Skin epidermis (tissue), 12 donors: ENCODE data around the gene ANKK1.

Source experiments
- H3K27ac ChIP-seq, 21 experiments: fragments of 200-600 bp; sonication (generic) in 11 of 21; one replicate each; pipeline ENCODE4 v1.5.0; 2020; ENCODE audit warnings: mild to moderate bottlenecking in 3 of 21, inconsistent platforms in 2 of 21, moderate library complexity in 2 of 21
- H3K4me3 ChIP-seq, 7 experiments: fragments of 200-600 bp; sonication (generic) in 2 of 7; one replicate each; pipeline ENCODE4 v1.5.0; 2020; ENCODE audit warnings: inconsistent platforms in 2 of 7, mild to moderate bottlenecking in 2 of 7, moderate library complexity in 1 of 7

Gene ANKK1

DNA sequence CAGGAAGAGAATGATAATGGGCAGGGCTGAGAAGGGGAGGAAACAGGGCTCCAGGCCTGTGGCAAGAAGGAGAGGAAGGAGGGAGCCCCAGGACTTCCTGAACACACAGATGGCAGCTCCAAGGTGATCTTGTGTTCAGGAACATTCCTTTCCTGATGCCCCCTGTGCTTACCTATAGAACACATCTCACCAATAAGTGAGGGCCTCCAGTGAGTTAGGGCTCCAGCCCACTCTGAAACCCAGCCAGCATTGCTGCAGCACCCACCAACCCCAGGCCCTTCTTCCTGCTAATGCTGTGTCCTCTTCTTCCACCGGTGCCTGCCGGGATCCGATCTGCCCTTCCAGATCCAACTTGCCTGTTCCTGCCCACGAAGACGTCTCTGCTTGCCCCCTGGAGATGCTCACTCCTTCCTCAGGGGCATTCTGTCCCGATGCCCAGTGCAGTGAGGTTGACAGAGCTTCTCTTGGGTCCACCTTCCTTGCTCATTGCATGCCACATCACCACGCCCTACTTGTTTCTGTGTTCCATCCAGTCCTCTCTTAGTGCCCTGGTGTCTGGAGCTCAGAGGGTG lies 17.4 kb downstream of the ANKK1 start:
- Histone ChIP-seq H3K27ac (peak overlapping the region in 1 of 21 experiments; percentile 30), H3K4me3 (no peak overlapping the region)

DNA sequence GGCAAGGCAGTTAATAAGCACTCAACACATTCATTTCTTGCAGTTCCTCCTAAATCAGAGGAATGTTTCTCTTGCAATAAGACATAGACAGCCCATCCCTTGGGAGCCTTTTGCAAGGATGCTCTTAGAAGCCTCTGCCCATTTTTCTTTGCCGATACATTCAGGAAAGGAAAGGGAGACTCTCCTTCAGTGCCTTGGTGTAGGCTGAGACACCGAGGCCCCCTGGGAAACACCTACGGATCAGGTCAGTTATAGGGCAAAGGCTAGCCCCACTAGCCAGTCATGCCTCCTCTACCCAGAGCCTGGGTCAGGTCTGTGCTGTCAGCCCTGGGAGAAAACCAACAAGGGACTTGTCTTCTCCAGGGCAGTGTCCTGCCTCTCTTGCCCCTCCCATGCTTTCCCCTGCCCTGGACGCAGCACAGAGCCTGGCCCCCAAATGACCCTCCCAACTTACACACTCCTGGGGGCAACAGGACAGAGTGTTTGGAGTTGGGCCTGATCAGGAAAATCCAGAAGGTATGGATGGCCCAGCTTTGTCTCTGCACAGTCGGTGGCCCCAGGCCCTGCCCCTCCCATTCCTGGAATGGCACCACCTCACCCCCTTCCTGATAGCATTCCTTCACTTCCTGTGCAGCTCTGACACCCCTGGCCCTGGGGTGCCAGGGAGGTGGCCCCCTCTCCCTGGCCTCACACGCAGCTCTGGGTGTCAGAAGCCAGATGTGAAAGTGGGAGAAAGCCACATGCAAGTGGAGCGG lies 18.3 kb downstream of the ANKK1 start:
- Histone ChIP-seq H3K27ac (no peak overlapping the region), H3K4me3 (no peak overlapping the region)

DNA sequence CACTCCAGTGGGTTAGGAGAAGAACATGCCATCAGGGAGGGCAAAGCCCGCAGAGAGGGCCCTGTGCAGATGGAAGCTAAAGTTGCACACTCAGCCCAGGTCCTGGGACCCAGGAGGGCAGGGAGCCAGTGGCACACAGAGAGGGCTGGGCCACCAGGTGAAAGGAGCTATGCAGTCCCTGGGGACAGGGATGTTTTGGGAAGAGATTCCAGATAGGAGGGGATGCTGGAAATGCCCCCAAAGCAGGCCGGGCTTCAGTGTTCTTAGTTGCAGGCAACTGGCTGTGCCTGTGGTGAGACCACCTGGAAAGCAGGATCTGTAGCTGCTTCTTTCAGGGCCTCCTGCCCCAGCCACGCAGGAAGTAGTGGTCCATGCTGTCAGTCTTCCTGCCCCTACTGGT lies 19.6 kb downstream of the ANKK1 start:
- no peak overlapping the region for H3K27ac ChIP-seq
- H3K4me3 ChIP-seq = no peak overlapping the region

DNA sequence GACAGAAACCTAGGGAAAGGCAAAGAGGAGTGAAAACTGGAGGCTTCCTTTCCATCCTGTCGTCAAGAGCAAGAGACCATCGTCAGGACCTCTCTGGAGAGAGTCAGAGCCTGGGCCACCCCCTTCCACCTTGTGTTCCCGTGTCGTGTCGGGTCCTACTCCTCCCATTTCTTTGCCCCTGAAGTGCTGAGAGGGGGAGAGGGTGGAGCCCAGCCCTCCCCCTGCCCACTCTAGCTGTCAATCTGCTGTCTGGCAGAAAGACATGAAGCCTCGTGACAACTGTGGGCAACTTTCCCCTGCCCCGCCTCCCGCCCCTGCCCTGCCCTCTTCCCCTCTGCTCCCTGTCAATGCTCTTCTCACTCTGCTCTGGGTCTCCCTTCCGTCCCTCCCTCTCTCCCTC lies 20.6 kb downstream of the ANKK1 start:
- H3K27ac ChIP-seq = no peak overlapping the region
- H3K4me3 ChIP-seq = no peak overlapping the region

DNA sequence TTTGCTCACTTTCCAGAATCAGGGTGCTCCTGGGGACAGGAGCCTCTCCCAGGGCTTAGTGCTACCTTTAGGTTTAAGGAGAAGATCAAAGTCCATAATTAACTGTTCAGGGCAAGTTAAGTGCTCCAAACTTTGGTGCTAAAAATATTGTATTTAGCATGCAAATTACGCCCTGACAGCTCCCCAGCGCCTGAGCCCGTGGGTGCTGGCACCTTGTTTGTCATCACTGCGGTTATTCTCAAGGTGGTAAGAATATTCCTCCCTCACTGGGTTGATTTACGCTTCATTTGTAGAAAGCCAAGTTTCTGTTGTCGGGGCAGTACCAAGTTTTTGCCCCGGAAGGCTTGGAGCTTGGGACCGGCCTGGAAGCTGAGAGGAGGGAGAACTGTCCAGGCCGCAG lies 21.3 kb downstream of the ANKK1 start:
- H3K4me3 ChIP-seq = no peak overlapping the region
- no peak overlapping the region for H3K27ac ChIP-seq

DNA sequence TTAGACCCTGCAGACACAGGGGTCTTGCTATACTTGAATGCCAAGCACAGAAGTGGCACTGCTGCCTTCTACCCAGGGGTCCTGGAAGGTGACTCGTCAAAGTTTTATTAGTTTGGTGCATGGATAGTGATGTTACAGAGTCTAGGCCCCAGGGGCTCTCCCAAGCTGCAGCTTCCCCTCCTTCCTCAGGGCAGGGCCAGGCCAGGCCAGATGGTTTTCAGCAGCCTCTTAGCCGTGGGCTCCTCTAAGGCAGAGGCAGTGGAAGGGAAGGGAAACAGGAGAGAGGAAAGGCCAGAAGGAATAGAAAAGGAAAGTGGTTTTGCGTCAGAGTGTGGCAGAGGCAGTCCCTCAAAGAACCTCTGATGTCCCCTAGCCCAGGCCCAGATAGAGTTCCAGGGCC lies 21.9 kb downstream of the ANKK1 start:
- Histone ChIP-seq H3K27ac (no peak overlapping the region), H3K4me3 (no peak overlapping the region)

DNA sequence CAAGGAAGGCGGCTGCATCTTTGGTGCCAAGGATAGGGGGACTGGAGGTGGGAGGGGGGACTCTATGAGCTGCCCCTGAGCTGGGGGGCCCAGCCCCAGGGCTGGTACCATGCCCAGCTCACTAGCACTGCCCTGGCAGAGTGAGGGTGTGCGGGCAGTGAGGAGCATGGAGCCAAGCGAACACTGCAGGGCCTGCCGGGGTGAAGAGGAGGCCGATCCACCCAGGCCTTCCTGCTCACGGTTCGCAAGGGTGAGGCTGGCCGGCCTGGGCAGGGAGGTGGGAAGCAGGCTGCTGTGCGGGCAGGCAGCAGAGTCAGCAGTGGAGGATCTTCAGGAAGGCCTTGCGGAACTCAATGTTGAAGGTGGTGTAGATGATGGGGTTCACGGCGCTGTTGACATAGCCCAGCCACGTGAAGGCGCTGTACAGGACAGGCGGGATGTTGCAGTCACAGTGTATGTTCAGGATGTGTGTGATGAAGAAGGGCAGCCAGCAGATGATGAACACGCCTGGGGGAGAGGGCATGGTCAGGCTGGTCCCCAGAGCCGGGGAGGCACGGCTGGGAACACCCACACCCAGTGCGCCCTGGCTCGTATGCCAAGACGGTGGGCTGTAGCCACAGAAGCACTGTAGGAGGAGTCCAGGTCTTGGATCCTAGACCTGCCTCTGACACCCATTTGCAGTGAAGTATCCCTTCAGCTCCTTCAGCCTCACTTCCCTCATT lies 23.0 kb downstream of the ANKK1 start:
- no peak overlapping the region for H3K4me3 ChIP-seq
- H3K27ac ChIP-seq = no peak overlapping the region

DNA sequence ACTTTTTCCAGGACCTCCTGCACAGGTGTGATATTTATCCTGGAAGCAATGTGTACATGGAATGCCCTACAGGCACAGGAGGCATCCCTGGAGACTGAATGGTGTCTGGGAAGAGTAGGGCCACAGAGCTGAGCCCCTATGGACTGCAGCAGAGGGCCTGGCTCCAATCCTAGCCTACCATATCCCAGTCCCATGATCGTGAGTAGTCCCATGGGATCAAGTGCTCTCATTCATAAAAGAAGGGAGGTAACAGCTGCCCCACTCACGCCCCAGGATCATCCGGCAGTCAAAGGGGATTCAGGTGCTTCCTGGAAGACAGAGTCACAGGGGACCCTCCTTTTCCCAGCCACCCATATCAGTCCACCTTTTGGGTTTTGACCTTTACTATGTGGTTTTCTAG lies 24.0 kb downstream of the ANKK1 start:
- H3K4me3 ChIP-seq = no peak overlapping the region
- no peak overlapping the region for H3K27ac ChIP-seq

DNA sequence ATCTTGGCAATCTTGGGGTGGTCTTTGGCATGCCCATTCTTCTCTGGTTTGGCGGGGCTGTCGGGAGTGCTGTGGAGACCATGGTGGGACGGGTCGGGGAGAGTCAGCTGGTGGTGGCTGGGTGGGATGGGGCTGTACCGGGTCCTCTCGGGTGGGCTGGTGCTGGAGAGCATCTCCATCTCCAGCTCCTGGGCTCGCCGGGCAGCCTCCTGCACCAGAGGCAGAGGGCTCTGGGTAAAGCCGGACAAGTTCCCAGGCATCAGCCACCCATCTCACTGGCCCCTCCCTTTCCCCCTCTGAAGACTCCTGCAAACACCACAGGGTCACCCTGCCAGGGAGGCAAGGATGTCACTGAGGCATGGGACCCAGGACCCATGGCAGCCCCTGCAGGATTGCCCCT lies 25.1 kb downstream of the ANKK1 start:
- no peak overlapping the region for H3K4me3 ChIP-seq

DNA sequence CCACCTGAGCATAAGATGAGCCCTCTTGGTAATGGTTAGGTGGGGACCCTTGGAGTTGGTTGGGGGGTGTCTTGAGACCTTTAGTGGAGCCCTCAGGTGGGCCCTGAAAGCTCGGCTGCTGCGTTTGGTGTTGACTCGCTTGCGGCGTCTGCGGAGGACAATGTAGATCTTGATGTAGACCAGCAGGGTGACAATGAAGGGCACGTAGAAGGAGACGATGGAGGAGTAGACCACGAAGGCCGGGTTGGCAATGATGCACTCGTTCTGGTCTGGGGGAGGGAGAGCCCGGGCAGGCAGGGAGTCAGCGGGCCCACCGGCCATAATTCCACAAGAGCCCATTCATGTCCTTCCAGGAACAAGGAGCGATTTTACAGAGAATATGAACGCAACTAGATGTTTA lies 27.8 kb downstream of the ANKK1 start:
- Histone ChIP-seq H3K27ac (no peak overlapping the region), H3K4me3 (no peak overlapping the region)

More for the DNA sequence above, 25.1 kb downstream of the ANKK1 start:
- H3K27ac ChIP-seq = no peak overlapping the region

DNA sequence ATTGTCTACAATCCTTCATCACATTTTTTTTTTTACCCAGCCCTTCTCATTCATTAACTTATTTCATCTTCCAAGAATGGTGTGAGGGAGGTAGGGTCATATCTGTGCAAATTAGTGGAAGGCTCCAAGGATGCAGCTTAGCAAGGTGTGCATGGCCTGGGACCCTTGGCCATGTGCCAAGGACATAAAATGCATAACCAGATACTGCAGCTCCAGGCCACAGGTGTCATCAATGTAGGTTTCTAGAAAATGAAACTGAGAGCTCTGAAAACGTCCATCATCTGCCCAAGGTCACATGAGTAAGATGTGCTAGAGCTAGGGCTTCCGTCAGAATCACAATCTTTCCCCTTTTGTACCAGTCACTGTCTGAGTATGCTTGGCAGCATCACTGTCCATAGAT lies 29.8 kb downstream of the ANKK1 start:
- Histone ChIP-seq H3K4me3 (no peak overlapping the region), H3K27ac (no peak overlapping the region)

DNA sequence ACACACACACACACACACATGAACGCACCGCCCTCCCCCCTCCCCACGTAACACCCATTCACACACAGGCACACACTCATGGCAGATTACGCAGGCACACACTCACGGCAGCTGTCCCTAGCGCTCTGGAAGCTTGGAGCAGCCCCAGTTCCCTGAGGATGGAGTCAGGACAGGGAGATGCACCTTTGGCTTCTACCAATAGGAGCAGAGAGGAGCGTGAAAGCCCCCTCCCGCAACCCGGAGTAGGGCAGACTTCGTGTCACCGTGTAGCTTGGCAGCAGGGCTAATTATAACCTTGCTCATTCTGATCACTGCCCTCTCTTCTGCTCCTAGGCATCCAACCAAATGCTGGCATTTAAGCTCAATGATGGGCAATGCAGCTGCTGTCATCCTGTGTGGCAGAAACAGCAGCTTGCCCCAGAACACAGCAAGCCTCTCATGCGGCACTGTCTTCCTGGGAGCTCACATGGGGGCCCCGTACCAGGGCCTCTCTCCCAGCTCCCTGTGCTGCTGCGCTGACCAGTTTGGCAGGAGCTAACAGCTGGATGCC lies 31.9 kb downstream of the ANKK1 start:
- Histone ChIP-seq H3K27ac (no peak overlapping the region), H3K4me3 (no peak overlapping the region)

DNA sequence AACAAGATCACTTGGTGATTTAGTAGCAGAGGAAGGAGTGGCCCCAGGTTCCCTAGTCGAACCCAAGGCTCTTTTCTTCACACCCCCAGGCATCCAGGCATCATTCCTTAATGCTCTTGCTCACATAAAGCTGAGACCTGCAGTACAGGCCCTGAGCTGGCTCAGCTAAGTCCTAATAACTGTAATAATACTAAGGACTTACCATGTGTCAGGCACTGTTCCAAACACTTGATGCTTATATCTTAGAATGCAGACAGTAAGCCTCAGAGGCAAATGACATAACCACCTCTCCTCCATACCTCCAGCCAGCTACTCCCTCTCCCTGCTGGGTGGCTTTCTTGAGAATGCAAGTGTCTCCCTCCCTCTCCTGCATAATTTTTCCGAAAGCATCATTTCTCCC lies 33.2 kb downstream of the ANKK1 start:
- H3K27ac ChIP-seq = no peak overlapping the region

DNA sequence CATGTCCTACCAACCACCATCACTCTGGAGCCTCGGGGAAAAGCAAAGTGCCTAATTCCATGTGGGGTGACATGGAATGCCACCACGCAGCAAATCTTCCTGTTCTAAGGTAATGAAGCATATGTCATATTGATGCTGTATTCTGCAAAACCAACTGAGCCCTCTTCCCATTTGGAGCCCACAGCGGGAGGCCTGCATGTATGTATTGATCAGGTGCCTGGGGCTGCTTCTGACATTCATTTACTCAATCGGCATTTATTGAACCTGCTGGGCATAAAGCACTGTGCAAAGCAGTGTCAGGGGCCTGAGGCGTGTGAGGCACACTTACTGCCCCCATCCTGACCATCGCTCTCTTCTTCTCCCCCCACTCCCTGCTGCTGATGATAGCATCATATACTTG lies 39.1 kb downstream of the ANKK1 start:
- no peak overlapping the region for H3K27ac ChIP-seq
- no peak overlapping the region for H3K4me3 ChIP-seq

More for the DNA sequence above, 33.2 kb downstream of the ANKK1 start:
- no peak overlapping the region for H3K4me3 ChIP-seq

DNA sequence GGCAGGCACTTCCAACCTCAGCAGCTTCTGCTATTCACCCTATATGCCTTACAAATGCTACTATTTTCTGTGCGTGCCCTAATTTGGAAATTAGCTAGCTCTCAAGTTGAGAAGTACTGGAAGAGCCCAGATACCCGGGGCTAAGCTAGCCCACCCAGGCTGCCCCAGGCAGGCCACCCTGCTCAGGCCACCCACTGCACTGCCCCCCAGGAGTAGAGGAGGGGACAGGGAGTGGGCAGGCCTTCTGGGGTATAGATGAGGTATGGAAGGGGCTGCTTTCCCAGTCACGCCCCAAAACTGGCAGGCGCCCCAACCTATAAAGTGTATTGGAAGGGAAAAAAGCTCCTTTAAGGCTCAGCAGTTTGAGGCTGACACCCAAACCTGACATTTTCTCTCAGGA lies 44.2 kb downstream of the ANKK1 start:
- no peak overlapping the region for H3K27ac ChIP-seq
- H3K4me3 ChIP-seq = no peak overlapping the region

DNA sequence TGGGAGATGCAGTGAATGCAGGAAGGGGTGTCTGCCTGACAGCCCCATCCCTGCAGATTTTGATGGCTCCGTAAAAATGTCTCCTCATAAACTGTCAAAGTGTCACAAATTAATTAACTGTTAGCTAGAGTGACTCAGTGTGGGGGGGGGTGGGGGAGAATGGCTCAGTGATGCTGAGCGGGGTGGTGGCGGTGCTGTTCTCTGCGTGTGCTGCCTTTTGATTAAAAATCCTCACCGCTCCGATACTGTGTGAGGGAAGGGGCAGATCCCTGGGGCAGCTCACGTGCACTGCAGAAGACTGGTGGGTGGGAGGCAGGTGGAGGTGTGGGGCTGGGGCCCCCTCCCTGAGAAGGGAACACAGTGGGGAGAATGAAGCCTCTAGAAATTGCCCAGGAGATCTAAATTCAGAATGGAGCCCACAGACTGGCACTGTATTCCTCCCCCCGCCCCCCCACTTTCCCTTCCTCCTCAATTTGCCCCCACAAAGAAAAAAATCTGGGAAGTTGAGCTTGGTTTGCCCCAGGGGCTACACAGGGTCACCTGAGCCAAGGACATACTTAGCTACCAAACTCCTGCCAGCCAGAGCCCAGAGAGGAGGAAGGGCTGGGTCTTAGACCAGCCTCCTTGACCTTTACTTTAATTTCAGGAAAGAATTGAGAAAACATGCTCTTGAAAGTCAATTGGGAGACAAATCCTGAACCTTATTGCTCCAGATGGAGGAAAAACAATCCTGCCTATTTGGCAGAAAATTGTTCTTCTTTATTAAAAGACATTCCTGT lies 47.8 kb downstream of the ANKK1 start:
- H3K4me3 ChIP-seq = no peak overlapping the region
- no peak overlapping the region for H3K27ac ChIP-seq

DNA sequence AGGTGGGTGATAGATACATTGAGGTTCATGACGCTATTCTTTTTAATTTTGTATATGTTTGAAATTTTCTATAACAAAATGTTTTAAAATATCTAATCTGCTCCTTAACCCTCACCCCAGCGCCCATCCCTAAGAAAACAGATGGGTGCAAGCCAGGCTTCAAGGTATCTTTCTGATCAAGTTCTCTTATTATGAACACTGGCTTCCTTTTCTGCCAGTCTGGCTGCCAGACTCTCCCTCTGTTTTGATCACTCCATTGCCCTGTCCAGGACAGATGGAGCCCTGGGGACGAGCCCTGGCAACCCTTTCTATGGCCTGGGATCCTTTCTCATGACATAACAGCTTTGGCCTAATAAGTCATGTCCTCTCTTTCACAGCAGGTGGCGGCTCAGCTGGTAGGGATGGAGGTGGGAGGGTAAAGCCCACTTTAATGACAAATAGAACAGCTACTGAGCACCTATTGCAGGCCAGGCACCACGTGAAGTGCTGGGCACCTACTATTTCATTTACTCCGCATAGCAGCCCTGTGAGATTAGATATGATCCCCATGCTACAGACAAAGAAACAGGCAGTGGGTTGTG lies 49.2 kb downstream of the ANKK1 start:
- H3K27ac ChIP-seq = no peak overlapping the region
- no peak overlapping the region for H3K4me3 ChIP-seq

DNA sequence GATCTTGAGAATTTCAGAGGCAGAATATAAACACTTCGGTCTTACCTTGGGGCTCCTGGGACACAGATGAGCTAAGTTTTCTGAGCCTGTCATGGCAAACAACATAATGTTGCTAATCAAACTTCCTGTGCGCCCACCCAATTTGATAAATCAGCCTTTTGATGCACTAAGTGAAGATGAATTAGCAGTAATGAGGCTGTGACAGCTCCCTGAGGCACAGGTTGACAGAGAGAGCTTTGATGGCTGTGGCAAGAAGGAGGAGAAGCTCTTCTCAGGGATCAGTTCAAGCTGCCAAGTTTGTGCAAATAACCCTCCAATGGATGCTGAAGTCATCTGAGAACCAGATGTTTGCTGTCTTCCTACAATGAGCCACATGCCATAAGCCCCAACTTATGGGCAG lies 53.2 kb downstream of the ANKK1 start:
- Histone ChIP-seq H3K27ac (no peak overlapping the region), H3K4me3 (no peak overlapping the region)

DNA sequence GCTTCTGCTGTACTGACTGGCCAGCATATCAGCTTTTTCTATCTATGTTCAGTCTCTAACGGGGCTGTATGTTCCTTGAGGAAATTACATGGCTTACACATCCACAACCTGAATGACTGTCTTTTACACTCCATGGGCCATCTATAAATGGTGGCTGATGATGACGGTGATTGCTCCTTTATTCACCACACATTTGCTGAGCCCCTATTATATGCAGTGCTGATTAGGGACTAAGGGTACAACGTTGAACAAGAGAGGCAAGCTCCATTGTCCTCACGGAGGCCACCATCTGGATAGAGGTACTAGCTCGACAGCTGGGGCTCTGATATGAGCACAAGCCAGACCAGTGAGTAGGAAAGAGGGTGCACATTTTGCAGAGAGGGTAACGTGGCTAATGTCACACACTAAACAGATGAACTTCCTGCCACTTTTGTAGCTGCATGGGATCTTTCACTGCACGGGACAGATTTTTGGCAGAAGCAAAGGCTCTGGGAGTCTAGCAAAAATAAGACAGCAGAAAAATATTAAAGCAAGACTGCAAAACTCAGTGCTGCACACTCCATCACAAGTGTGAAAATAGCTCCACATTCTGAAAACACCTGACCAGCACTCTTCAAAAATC lies 57.0 kb downstream of the ANKK1 start:
- Histone ChIP-seq H3K27ac (no peak overlapping the region), H3K4me3 (no peak overlapping the region)
